ENCODE results near the gene DUSP15.
"Not testable (repeated sequence)": the region's sequence is repeated elsewhere in the genome, so short reads cannot be mapped to it uniquely, and the experiment has no call there.

DUSP15 gene, protein sequence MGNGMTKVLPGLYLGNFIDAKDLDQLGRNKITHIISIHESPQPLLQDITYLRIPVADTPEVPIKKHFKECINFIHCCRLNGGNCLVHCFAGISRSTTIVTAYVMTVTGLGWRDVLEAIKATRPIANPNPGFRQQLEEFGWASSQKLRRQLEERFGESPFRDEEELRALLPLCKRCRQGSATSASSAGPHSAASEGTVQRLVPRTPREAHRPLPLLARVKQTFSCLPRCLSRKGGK

DNA sequence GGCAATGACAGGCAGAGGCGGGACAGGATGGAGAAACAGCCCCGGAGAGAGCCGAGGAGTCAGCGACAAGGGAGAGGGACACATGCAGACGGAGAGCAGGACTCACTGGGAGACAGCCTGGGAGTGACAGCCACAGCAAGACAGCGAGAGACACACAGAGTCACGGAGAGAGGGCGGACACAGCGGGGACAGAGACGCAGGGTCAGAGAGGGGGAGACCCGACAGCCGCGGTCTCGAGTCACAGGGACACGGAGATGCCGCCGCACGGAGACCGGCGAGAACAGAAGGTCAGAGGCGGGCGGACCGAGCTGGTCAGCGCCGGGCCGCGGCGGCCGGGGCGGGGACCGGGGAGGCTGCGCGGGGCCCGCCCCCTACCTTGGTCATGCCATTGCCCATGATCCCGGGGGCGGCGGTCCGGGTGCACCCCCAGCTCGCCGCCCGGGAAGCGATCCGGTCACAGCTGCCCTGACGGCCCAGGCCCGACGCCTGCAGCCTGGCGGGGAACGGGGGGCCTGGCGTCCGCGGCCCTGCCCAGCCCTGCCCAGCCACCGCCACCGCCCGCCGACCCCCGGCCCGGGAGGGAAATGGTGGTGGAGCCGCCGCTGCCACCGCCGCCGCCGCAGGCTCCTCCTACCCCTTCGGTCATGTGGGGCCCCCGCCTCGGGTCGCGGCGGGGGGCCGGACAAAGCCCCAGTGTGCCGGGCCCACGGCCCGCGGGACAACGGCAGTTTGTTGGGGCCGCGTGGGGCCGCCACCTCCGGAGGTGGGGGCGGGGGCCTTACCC lies at the start of gene DUSP15, which contains the start of gene TTLL9:
DUSP15 (minus strand) TSS at position 586 of the 784 bp plus-strand sequence; CDS start at position 396, 190 bp downstream.
TTLL9 (plus strand) TSS at position 693 of the 784 bp plus-strand sequence. CDS start 493 bp downstream, outside the sequence.
- peak; percentile 40 for DNase-seq (ENCODE audit: low read depth, low spot score)

DNA sequence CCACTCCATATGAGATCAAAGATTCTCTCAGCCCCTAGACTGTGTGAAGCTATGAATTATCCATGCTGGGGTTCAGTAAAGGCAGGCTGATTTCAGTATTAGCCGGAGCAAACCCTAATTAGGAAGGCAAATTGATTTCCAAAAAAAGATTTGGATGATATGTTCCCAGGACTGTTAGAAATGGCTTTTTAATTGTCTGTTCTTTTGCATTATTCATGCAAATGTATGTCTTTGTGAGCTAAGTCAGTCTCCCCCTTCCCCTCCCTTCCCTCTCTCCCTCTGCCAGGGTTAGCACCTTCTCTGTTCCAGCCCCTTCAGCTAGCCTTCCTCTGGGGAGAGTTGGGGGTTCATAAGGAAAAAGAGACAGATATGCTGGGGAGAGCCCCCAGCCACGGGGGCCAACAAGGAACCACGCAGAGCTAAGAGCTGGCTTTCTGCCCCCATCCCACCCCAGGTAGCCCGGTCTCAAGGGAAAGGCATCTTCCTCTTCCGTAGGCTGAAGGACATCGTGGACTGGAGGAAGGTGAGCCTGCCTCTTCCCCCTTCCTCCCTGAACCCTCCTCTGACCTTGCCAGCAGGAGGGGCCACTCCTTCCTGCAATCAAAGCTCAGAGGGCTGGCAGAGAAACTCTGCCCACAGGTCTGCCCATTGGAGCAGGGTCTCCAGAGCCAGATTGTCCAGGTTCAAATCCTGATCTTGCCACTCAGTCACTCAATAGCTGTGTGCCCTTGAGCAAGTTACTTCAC lies 49.3 kb upstream of the DUSP15 start:
- DNase-seq (ENCODE audit: low read depth, low spot score): no peak

DNA sequence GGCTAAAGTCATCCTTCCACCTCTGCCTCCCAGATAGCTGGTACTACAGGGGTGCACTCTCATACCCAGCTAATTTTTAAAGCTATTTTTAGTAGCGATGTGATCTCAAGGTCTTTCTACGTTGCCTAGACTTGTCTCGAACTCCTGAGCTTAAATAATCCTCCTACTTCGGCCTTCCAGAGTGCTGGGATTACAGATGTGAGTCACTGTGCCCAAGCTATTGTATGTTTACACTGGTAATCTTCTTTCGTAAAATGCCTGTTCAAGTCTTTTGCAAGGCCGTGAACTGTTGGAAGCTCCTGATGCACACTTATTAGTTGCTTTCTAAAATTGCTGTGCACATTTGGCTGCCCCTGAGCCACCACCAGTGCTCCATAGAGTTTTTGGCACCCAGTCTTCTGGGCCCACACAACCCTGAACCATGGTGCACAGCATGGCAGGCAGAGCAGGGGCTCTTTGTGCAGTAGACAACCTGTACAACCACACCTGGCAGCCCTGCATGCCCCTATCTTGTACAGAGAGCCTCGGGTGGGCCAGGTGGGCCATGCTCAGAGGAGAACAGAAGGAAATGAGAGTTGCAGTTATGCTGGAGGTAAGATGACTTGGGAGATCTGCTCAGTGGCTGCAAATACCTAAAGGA lies 48.3 kb upstream of the DUSP15 start:
- no peak for DNase-seq (ENCODE audit: low read depth, low spot score)

DNA sequence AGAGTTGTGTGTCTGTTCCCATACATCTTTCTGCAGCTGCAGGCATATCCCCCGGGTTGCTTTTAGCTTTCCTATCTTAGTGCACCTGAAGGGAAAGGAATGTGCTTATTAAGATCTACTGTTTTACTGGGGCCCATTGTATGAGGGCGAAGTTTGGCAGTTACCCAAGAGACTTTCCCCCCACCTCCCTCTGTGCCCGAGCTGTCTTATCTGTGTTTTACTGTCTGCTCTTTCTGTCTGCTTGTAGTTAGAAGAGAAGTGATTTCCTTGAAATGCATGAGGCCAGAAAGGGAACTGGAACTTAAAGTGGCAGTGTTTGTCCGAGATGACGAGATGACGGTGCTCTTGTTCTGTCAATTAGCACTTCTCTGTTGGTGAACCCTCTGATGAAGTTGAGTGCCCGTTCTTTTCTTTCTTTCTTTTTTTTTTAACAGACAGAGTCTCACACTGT lies 47.7 kb upstream of the DUSP15 start:
- not testable (repeated sequence) for DNase-seq (ENCODE audit: low read depth, low spot score)

DNA sequence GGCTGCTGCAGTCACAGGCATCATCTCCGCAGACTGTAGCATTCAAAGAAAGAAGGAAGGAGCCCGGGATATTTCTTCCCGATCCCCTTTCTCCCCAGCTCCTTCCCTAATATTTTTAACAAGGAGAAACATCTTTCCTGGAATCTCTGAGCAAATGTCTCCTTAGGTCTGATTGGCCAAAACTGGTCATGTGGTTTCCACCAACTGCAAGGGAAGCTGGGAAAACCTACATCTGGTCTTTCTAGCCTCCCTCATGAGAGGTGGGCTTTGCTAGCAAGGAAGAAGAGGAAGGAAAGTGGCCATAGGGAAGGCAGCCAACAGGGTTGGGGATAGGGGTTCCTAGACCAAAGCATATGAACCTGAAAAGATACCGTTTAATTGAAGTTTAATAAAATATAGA lies 46.4 kb upstream of the DUSP15 start:
- no peak for DNase-seq (ENCODE audit: low read depth, low spot score)

DNA sequence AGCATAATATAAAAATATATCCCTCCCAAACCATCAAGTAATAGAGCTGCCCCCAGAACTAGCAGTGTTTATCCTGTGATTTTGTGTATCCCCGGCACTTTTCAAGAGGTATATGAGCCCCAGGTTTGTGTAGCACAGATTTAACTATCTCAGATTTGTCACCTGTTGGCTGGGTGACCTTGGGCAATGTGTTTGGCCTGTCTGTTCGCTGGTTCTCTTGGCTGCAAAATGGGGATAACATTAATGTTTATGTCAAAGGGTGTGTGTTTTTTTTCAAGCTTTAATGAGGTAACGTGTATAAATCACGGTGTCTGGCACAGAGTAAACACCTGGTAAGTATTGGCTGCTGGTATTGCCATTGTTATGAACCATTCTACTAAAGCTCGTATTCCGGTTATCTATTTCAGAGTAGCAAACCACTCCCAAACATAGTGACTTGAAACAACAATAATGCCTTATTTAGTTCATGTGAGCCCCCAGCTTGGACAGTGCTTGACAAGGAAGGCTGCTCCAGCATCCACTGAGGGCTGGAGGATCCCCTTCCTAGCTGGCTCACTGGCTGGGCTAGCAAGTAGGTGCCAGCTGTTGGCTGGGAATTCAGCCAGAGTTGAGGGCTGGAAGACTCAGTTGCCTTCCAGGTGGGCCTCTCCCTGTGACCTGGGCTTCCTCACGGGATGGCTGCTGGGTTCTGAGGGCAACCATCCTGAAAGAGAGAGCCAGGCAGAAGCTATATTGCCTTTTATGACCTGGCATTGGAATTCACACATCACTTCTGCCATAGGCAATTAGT lies 45.4 kb upstream of the DUSP15 start:
- no peak for DNase-seq (ENCODE audit: low read depth, low spot score)

DNA sequence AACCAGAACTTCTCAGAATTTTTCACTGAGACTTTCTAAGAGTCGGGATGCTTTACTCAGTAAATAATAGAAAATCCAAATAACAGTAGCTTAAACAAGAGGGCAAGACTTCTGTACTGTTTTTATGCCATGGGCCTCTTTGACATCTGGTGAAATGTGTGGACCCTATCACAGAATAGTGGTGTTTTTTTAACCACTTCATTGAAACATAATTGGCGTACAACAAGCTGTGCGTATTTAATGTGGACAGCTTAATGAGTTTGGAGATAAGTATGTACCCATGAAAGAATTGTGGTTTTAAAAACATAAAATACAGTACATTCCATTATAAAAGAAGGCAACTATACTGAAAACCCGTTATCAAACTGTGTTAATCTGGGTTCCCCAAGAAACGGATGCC lies 43.8 kb upstream of the DUSP15 start:
- DNase-seq (ENCODE audit: low read depth, low spot score): no peak

DNA sequence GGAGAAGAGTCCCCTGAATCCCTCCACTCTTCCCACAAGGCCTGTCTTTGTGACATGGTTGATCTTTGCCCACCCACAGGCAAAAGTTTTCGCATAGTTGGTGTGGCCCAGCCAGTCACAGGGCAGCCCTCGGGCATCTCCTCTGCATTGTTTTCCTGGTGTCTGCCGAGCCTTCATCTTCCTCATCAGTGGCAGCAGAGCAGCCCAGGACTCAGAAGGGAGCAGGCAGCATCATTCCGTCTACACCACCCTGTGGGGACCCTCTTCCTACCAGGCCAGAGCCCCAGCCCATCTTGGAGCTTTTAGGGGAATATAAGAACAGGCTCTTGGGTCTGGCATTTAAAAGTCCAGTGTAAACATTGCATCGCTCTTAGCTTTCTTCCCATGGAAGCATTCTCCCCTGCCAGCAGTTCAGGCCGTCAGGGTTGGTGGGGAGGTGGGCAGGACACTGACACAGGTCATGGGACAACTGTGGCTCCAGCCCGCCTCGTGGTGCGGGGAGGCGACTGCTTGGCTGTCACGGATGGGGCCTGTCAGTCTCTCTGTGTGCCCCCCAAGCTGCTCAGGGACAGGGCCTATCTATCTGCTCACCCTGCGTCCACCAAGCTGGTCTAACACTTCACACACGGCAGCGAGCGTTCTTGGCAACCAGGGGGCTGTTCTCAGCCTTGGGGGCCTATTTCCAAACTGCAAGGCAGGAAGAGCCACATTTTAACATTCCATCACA lies 43.3 kb upstream of the DUSP15 start:
- DNase-seq (ENCODE audit: low read depth, low spot score): peak; percentile 47

DNA sequence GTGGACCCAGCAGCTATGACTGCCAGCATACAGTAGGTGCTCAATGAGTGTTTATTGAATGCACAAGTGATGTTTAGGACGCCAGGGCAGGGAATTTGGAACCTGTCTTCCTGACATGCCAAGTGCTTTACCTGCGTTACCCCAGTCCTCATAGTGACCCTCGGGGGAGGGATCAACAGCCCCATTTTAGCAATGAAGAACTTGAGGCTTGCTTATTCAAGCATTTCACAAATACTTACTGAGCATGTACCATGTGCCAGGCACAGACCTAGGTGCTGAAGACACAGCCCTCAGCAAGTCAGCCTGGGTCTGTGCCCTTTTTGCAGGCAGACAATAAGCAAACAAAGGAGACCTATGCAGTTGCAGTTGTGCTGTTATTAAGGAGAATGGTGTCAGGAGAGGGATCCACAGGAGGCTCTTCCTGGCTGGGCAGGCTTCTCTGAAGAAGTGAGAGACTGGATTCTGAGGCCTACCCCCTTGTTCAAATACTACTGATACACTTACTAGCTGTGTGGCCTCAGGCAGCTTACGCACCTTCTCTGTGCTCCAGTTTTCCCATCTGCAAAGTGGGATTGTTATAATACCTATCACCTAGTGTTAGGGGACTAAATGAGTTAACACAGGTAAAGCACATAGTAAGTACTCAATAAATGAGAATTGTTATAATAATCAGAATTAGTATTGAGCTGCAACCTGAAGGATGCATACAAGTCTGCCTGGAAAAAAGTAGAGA lies 39.9 kb upstream of the DUSP15 start:
- DNase-seq (ENCODE audit: low read depth, low spot score): no peak

DNA sequence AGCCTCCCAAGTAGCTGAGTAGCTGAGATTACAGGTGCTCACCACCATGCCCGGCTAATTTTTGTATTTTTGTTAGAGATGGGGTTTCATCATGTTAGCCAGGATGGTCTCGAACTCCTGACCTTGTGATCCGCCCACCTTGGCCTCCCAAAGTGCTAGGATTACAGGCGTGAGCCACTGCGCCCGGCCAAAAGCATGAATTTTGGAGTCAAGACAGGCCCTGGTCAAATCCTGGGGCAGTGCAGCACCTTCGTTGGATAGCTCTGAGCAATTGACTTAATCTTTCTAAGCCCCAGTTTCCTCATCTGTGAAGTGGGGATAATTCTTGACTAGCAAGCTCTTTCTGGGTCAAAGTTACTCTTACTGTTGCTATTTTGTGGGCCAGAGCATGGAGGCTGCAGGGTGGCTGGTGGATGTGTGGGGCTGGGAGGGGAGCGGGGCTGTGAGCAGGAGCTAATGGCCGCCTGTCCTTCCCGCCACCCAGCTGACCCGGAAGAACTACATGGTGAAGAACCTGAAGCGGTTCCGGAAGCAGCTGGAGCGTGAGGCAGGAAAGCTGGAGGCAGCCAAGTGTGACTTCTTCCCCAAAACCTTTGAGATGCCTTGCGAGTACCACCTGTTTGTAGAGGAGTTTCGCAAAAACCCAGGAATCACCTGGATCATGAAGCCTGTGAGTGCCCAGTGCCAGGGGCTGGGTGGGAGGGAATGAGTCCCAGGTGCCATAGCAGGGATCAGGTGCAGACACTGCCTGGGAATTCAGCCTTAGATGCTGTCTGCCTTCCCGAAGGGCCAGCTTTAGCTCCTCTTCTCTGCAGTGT lies 39.1 kb upstream of the DUSP15 start:
- no peak for DNase-seq (ENCODE audit: low read depth, low spot score)

DNA sequence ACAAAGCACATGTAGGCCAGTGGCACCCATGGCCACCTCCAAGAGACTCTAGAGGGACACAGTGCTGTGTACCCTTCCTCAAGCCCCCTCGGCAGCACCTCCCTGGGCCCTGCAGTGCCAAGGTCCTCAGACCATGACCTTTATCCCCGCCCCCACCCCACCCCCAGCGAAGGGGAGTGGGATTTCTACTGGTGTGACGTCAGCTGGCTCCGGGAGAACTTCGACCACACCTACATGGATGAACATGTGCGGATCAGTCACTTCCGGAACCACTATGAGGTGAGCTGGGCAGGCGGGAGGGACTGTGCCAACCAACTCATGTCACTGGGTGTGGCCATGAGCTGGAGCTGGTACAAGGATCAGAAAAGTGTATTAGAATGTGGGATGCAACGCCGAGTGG lies 38.1 kb upstream of the DUSP15 start:
- no peak for DNase-seq (ENCODE audit: low read depth, low spot score)

DNA sequence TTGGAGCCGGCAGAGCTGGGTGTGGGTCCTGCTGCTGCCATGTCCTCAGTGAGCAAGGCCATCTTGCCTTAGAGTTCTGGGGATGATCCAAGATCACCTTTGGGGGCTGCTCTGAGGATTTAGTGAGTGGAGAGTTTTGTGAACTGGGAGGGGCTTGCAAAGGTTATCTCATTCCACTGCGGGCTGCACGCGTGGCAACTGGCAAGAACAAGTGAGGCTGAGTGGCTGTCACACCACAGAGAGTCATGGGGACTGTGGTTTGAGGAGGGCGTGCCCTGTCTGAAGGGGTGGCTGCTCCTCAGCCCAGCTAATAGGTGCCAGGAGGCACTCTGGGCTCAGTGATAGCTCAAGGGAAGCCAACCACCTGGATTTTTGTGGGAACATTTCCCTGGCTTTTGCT lies 37.7 kb upstream of the DUSP15 start:
- DNase-seq (ENCODE audit: low read depth, low spot score): no peak

DNA sequence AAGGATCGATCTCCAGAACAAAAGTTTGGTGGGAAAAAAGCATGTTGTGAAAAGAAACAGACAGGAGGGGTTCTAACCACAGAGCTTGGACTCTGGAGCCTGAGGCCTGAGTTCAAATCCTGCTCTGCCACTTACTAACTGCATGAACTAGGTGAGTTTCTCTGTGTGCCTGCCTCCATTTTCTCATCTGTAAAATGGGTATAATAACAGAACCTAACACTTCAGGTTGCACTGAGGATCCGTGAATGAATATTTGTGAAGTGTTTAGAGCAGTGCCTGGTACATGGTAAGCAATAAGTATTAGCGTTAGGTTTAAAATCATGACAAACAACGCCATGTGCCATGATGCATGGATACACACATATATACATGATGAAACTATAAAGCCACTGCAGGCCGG lies 36.7 kb upstream of the DUSP15 start:
- no peak for DNase-seq (ENCODE audit: low read depth, low spot score)

DNA sequence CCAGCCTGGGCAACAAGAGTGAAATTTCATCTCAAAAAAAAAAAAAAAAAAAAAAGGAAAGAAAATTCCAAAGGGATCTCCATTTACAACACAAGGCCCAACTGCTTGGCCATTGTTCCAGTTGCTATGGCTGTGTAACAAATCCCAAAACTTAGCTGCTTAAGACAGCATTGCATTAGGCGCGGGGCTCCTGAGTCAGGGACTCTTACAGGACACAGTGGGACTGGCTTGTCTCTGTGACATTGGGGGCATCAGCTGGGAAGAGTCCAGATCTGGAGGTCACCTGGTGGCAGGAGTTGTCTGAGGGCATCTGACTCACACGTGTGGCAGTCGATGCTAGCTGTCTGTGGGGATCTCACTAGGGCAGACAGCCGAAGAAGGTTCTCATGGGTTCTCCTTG lies 35.7 kb upstream of the DUSP15 start:
- DNase-seq (ENCODE audit: low read depth, low spot score): no peak

DNA sequence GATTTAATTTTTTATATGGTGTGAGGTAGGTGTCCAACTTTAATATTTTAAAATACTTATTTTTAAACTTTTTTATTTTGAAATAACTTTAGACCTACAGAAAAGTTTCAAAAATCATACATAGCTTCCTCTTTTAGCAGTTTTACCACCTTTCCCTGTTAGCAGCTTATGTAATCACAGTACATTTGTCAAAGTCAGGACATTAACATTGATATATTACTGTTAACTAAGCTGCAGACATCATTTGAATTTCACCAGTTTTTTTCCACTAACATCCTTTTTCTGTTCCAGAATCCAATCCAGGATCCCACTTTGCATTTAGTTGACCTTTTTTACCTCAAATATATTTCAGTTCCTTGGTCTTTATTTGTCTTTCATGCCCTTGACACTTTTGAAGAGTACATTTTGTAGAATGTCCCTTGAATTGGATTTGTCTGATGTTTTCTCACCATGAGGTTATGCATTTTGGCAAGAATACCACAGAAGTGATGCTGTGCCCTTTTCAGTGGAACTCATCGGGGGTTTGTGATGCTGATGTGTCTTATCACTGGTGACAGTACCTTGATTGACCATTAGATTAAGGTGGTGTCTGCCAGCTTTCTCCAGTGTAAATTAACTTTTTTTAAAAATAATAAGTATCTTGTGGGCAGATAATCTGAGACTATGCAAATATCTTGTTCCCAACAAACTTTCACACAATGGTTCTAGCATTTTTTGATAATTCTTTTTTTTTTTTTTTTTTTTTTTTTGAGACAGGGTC lies 33.5 kb upstream of the DUSP15 start:
- DNase-seq (ENCODE audit: low read depth, low spot score): no peak

DNA sequence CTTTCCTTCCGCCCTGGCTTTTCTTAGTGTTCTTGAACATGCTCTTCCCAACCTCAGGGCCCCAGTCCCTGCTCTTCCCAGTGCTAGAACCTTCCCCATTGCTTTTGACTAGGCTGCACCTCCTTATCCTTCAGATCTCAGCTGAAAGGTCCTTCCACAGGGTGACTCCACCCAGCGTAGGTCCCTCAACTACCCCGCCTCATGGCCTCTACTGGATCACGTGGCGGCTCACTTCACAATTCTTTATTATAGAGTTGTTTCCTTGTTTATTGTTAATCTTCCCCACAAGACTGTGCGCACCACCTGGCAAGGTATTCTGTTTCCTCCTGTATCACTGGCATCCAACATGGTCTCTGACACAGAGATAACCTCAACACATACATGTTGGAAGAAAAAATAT lies 31.3 kb upstream of the DUSP15 start:
- no peak for DNase-seq (ENCODE audit: low read depth, low spot score)

DNA sequence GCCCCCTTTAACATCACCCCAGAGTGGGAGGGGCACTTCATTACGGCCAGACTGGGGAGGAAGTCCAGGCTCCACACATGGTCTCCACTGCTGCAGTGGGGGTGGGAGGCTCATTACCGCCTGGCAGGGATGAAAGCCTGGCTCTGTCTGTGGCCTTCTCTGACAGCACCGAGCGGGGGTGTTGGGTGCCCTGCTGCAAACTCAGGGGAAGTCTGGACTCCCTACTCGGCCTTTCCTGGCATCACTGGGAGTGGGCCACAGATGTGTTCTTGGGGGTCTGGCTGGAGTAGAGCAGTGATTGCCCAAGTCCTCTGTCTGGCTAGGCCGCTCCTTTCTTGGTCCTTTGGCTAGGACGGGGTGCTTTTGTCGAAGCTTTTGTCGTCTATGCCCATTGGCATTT lies 27.2 kb upstream of the DUSP15 start:
- no peak for DNase-seq (ENCODE audit: low read depth, low spot score)

DNA sequence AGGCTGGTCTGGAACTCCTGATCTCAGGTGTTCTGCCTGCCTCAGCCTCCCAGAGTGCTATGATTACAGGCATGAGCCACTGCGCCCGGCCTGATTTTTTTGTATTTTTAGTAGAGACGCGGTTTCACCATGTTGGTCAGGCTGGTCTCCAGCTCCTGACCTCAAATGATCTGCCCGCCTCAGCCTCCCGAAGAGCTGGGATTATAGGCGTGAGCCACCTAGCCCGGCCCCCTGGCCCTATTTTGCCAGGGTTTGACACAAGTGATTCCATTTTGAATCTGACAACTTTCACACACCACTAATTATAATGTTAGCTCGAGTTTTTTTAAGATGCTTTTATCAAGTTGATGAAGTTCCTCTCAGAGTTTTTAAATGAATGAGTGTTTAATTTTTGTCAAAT lies 25.7 kb upstream of the DUSP15 start:
- no peak for DNase-seq (ENCODE audit: low read depth, low spot score)

Measured in ELF-1 (cell line).